Measurements from ENCODE around the gene GRIK4. TPM values are rescaled to one million over a fixed set of nuclear protein-coding genes. Genes with fewer than 3 reads are reported as not detected.

The GRIK4 gene
- total RNA-seq, 2 experiments from 2014 or later, result 0.06 TPM; not detected in 1

DNA sequence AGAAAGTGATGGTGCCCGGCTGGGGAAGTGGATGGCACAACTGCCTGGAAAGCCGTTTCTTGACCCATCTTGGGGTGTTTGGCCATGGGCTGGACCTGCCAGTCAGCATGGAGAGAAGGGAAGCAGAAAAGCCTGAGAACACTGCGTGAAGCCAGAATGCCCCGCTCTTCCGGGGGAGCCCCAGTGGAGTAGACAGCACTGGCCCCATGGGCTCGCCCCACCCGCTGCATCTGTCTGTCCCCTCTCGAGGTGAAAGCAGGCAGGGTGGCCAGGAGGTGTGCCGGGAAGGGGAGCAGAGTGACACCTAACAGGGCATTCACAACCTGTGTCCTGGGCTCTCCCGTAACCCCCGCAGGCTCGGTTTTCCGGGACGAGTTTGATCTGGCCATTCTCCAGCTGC, 455.3 kb downstream of the GRIK4 start:
- Histone ChIP-seq H3K4me1 (ENCODE audit: insufficient read depth, low read length, poor library complexity, severe bottlenecking) (no peaks in the 10 kb centered on the region), H2AFZ (ENCODE audit: low read length) (no peak overlapping the region), H3K9me2 (ENCODE audit: insufficient read depth, low read length) (no peaks in the 10 kb centered on the region), H3K27ac (ENCODE audit: low read depth, low read length, poor library complexity, severe bottlenecking) (no peak overlapping the region), H3K4me2 (ENCODE audit: low read length) (no peak overlapping the region), H3K9me3 (ENCODE audit: low read length) (no peaks in the 10 kb centered on the region), H3K79me2 (ENCODE audit: insufficient read depth, low read depth, low read length) (no peaks in the 10 kb centered on the region), H3K4me3 (ENCODE audit: low read depth, low read length, poor library complexity, severe bottlenecking) (no peak overlapping the region), H4K20me1 (ENCODE audit: insufficient read depth, low read length) (no peaks in the 10 kb centered on the region), H3K36me3 (ENCODE audit: insufficient read depth, low read length) (no peaks in the 10 kb centered on the region)
- no peak for TF ChIP-seq EZH2phosphoT487 (IDR thresholded peaks at IDR 0.05; ENCODE audit: borderline replicate concordance, low read depth, low read length)
- TF ChIP-seq, protein P1, sequence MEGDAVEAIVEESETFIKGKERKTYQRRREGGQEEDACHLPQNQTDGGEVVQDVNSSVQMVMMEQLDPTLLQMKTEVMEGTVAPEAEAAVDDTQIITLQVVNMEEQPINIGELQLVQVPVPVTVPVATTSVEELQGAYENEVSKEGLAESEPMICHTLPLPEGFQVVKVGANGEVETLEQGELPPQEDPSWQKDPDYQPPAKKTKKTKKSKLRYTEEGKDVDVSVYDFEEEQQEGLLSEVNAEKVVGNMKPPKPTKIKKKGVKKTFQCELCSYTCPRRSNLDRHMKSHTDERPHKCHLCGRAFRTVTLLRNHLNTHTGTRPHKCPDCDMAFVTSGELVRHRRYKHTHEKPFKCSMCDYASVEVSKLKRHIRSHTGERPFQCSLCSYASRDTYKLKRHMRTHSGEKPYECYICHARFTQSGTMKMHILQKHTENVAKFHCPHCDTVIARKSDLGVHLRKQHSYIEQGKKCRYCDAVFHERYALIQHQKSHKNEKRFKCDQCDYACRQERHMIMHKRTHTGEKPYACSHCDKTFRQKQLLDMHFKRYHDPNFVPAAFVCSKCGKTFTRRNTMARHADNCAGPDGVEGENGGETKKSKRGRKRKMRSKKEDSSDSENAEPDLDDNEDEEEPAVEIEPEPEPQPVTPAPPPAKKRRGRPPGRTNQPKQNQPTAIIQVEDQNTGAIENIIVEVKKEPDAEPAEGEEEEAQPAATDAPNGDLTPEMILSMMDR (conservative IDR thresholded peaks at IDR 0.05; ENCODE audit: low read length), result no peak
- CTCF ChIA-PET (ENCODE audit: unreplicated experiment), result no interaction called here
- DNase-seq (ENCODE audit: low spot score), result no peak
- intact Hi-C loops (cut with micrococcal nuclease; ENCODE audit: unreplicated experiment), result no loop called here
- BruUV-seq (replicated peaks), result no TSS peak
- POLR2A ChIA-PET, result interaction anchor here (0.9 kb wide), 1 partner anchor 182 kb away, joined by 3 read pairs; no protein-coding TSS in a partner anchor

DNA sequence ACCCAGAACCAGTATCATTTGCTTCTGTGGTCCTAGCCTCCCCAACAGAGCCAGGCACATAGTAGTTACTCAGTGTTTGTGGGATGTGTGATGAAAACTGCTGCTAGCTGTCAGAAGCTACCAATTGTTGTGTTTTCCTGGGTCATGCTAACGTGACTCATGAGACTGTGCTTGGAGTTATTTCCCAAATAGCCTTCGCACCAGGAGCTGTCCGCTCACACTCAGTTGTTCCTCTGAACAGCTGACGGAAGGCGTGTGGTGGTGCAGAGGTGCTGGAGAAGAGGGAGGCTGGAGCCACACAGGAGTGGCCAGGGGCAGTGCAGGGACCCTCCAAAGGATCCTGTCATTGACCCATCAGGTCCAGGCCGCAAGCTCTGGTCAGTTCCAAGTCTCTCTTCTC, 458.4 kb downstream of the GRIK4 start:
- ChIA-PET POLR2A (no interaction called here), CTCF (ENCODE audit: unreplicated experiment) (no interaction called here)
- BruUV-seq (replicated peaks), result no TSS peak

DNA sequence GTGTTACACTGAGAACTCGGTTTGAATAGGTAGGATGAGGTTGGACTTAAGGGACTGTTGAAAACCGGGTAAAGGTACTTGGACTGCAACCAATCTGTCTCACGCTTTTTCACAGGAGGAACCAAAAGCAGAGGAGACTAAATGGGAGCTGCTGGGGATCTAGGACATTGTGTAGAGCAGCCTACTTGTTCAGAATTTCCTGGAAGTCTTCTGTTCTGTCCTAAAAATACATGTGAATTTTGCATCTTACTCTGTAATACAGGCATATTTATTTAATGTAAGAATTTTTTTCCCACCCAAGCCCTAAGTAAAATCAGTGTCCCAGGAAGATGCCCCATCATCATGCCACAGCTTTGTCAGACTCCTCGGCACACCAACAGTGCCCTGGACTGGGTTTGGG, 460.3 kb downstream of the GRIK4 start:
- H4K20me1 ChIP-seq (ENCODE audit: insufficient read depth, low read length), result no peaks in the 10 kb centered on the region
- no peak overlapping the region for H3K4me3 ChIP-seq (ENCODE audit: low read depth, low read length, poor library complexity, severe bottlenecking)
- H3K4me2 ChIP-seq (ENCODE audit: low read length), result no peak overlapping the region
- ChIA-PET POLR2A (interaction anchor here (0.6 kb wide), 1 partner anchor 70 kb away, joined by 3 read pairs; no protein-coding TSS in a partner anchor), CTCF (ENCODE audit: unreplicated experiment) (no interaction called here)
- DNase-seq (ENCODE audit: low spot score), result no peak
- no peaks in the 10 kb centered on the region for H3K36me3 ChIP-seq (ENCODE audit: insufficient read depth, low read length)
- H3K9me3 ChIP-seq (ENCODE audit: low read length), result no peaks in the 10 kb centered on the region
- no peak overlapping the region for H2AFZ ChIP-seq (ENCODE audit: low read length)
- H3K27ac ChIP-seq (ENCODE audit: low read depth, low read length, poor library complexity, severe bottlenecking), result no peak overlapping the region
- intact Hi-C loops (cut with micrococcal nuclease; ENCODE audit: unreplicated experiment), result no loop called here
- no peaks in the 10 kb centered on the region for H3K79me2 ChIP-seq (ENCODE audit: insufficient read depth, low read depth, low read length)
- no peaks in the 10 kb centered on the region for H3K9me2 ChIP-seq (ENCODE audit: insufficient read depth, low read length)
- no TSS peak for BruUV-seq (replicated peaks)
- no peaks in the 10 kb centered on the region for H3K4me1 ChIP-seq (ENCODE audit: insufficient read depth, low read length, poor library complexity, severe bottlenecking)
- no peak for TF ChIP-seq EZH2phosphoT487 (IDR thresholded peaks at IDR 0.05; ENCODE audit: borderline replicate concordance, low read depth, low read length)
- TF ChIP-seq, protein P1 (conservative IDR thresholded peaks at IDR 0.05; ENCODE audit: low read length), result no peak

More for the DNA sequence above, 458.4 kb downstream of the GRIK4 start:
- no peaks in the 10 kb centered on the region for H3K9me3 ChIP-seq (ENCODE audit: low read length)
- no peaks in the 10 kb centered on the region for H3K4me1 ChIP-seq (ENCODE audit: insufficient read depth, low read length, poor library complexity, severe bottlenecking)
- DNase-seq (ENCODE audit: low spot score), result no peak
- intact Hi-C loops (cut with micrococcal nuclease; ENCODE audit: unreplicated experiment), result no loop called here
- TF ChIP-seq EZH2phosphoT487 (IDR thresholded peaks at IDR 0.05; ENCODE audit: borderline replicate concordance, low read depth, low read length), result no peak
- TF ChIP-seq, protein P1 (conservative IDR thresholded peaks at IDR 0.05; ENCODE audit: low read length), result no peak
- H3K79me2 ChIP-seq (ENCODE audit: insufficient read depth, low read depth, low read length), result no peaks in the 10 kb centered on the region
- H3K4me3 ChIP-seq (ENCODE audit: low read depth, low read length, poor library complexity, severe bottlenecking), result no peak overlapping the region
- no peaks in the 10 kb centered on the region for H3K36me3 ChIP-seq (ENCODE audit: insufficient read depth, low read length)
- no peak overlapping the region for H3K27ac ChIP-seq (ENCODE audit: low read depth, low read length, poor library complexity, severe bottlenecking)
- no peak overlapping the region for H2AFZ ChIP-seq (ENCODE audit: low read length)
- H3K9me2 ChIP-seq (ENCODE audit: insufficient read depth, low read length), result no peaks in the 10 kb centered on the region
- no peak overlapping the region for H3K4me2 ChIP-seq (ENCODE audit: low read length)
- no peaks in the 10 kb centered on the region for H4K20me1 ChIP-seq (ENCODE audit: insufficient read depth, low read length)

All from OCI-LY7 (cell line).